Measurements from ENCODE around the gene CCDC38.

CCDC38 gene

GRCh38 chr12:95982602-95983001 is 40.2 kb upstream of the CCDC38 start:
- DNase-seq (ENCODE audit: extremely low read depth, low read depth) = no peak

DNA sequence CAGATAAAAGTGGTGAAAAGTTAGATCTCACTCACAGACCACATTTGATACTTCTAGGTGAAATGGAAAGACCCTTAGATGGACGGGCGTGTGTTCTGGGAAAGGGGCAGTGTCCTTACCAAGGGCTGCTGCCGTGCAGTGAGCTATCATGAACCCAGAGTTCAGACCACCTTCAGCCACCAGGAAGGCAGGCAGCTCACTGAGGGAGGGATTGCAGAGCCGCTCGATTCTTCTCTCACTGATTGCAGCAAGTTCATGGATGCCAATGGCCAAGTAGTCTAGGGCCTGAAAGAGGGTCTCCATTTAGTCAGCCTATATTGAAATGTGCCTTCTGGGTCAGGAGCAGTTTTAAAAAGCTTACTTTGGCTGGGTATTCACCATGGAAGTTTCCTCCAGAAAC is 38.0 kb upstream of the CCDC38 start:
- TF ChIP-seq, protein P1, sequence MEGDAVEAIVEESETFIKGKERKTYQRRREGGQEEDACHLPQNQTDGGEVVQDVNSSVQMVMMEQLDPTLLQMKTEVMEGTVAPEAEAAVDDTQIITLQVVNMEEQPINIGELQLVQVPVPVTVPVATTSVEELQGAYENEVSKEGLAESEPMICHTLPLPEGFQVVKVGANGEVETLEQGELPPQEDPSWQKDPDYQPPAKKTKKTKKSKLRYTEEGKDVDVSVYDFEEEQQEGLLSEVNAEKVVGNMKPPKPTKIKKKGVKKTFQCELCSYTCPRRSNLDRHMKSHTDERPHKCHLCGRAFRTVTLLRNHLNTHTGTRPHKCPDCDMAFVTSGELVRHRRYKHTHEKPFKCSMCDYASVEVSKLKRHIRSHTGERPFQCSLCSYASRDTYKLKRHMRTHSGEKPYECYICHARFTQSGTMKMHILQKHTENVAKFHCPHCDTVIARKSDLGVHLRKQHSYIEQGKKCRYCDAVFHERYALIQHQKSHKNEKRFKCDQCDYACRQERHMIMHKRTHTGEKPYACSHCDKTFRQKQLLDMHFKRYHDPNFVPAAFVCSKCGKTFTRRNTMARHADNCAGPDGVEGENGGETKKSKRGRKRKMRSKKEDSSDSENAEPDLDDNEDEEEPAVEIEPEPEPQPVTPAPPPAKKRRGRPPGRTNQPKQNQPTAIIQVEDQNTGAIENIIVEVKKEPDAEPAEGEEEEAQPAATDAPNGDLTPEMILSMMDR (IDR thresholded peaks at IDR 0.05; ENCODE audit: low read depth, low read length) = no peak
- DNase-seq (ENCODE audit: extremely low read depth, low read depth) = no peak

More at GRCh38 chr12:95982602-95983001, 40.2 kb upstream of the CCDC38 start:
- TF ChIP-seq, protein P1 (IDR thresholded peaks at IDR 0.05; ENCODE audit: low read depth, low read length) = no peak

DNA sequence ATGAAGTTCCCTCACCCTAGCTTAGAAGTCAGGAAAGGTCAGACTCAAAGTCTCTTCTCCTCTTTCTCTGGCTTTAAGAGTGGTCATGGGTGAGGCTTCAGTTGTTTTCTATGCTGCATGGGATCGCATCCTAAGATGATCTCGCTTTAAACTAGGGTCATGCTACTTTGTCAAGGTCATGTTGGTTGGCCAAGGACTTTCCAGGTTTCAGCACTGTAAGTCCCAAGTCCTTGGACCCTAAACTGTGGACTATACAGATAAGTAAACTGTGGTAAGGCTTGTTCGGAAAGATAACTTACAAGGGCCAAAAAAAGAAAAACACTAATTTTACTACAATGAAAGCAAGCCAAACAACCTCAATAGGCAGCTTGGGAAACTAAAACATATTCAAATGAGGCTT is 36.4 kb upstream of the CCDC38 start:
- no peak for DNase-seq (ENCODE audit: extremely low read depth, low read depth)
- TF ChIP-seq, protein P1 (IDR thresholded peaks at IDR 0.05; ENCODE audit: low read depth, low read length) = no peak

- DNase-seq (ENCODE audit: extremely low read depth, low read depth) = no peak
- TF ChIP-seq, protein P1 (IDR thresholded peaks at IDR 0.05; ENCODE audit: low read depth, low read length) = no peak
These were observed 35.9 kb upstream of the CCDC38 start for GRCh38 chr12:95978351-95978750.

- DNase-seq (ENCODE audit: extremely low read depth, low read depth) = no peak
These were observed 35.4 kb upstream of the CCDC38 start for GRCh38 chr12:95977764-95978305.

DNA sequence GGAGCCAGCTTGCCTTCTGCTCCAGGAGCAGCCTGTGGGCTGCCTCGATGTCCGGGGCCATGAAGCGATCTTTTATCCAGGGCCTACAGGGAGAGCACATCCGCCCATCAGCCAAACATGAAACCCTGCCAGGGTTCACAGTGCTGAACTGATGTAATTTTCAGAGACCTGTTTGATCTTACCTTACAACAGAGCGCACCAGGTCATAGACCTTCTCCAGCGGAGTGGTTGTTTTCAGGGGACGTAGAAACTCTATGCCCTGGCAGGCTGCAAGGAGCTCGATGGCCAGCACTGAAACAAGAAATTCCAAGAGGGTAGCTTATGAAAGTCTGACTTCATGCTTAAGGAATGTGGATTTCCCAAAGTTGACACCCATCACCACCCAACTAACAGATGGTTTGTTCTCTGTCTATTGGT is 34.0 kb upstream of the CCDC38 start:
- TF ChIP-seq, protein P1 (IDR thresholded peaks at IDR 0.05; ENCODE audit: low read depth, low read length) = no peak
- no peak for DNase-seq (ENCODE audit: extremely low read depth, low read depth)

More at GRCh38 chr12:95977764-95978305, 35.4 kb upstream of the CCDC38 start:
- TF ChIP-seq, protein P1 (IDR thresholded peaks at IDR 0.05; ENCODE audit: low read depth, low read length) = no peak

DNA sequence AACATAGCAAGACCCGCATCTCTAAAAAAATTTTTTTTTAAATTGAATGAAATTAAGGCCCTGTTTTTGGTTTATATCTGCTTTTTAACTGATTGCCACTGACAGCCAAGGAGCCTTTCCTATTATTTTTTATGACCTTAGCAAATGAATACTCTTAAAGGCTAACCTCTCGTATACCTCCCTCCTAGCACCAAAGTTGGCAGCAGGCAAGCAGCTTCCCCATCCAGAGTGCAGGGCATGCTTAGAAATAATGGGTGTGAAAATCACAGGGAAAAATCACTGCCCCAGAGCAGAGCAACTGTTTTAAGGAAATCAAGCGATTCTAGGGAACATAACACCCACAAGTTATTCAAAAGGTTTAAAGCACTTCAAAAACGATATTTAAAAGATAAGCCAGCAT is 33.1 kb upstream of the CCDC38 start:
- DNase-seq (ENCODE audit: extremely low read depth, low read depth) = no peak
- TF ChIP-seq, protein P1 (IDR thresholded peaks at IDR 0.05; ENCODE audit: low read depth, low read length) = no peak
